Fibroblast of pulmonary artery (primary cell): Measurements from ENCODE around the gene ZNF688.

ENCODE experiments used
- DNase-seq: peaks from one replicate; pipeline ENCODE4 v3.0.0-alpha.2; 2010; ENCODE audit warnings: low read depth
- H3K4me3 ChIP-seq: replicated peaks from 2 replicates; pipeline ENCODE4 v1.5.1; 2011; ENCODE audit warnings: low read depth, mild to moderate bottlenecking, control low read depth, low read length, moderate library complexity
- CTCF ChIP-seq: IDR thresholded peaks from 2 replicates; pipeline ENCODE4 v1.5.1; 2011; ENCODE audit warnings: mild to moderate bottlenecking, control low read depth, low read length, inconsistent platforms; ENCODE audit errors: missing control alignments

The ZNF688 gene

GRCh38 chr16:30530163-30531037, 41.1 kb downstream of the ZNF688 start:
- no peak for TF ChIP-seq CTCF
- no peak overlapping the region for H3K4me3 ChIP-seq
- DNase-seq = no peak

- no peak for TF ChIP-seq CTCF
- H3K4me3 ChIP-seq = no peak overlapping the region
- no peak for DNase-seq
These were observed 42.6 kb downstream of the ZNF688 start for GRCh38 chr16:30528799-30529457.

GRCh38 chr16:30527635-30528178, 43.8 kb downstream of the ZNF688 start:
- DNase-seq = no peak
- TF ChIP-seq CTCF = no peak
- H3K4me3 ChIP-seq = peak overlapping the region; percentile 79

GRCh38 chr16:30526823-30527634, 44.5 kb downstream of the ZNF688 start:
- peak; percentile 98 for DNase-seq
- TF ChIP-seq CTCF = peak; percentile 28
- H3K4me3 ChIP-seq = peak overlapping the region; percentile 79

GRCh38 chr16:30526137-30526822, 45.2 kb downstream of the ZNF688 start, which contains the start of gene ZNF768:
TSS of gene ZNF768 (minus strand) at chr16:30526566. CDS start at chr16:30526413, 153 bp downstream.
- peak; percentile 40 for DNase-seq
- H3K4me3 ChIP-seq = peak within 1 kb of the TSS; percentile 79
- TF ChIP-seq CTCF = no peak

GRCh38 chr16:30525844-30526136, 45.7 kb downstream of the ZNF688 start:
- H3K4me3 ChIP-seq = peak overlapping the region; percentile 79
- no peak for TF ChIP-seq CTCF
- no peak for DNase-seq
